WTC11 (cell line): ENCODE data around the gene UBD. TPM values are rescaled to one million over a fixed set of nuclear protein-coding genes. Genes with fewer than 3 reads are reported as not detected.

Experiments
- ATAC-seq: fragments of 200-7000 bp; cut with Tn5 transposase; 2 replicates; pipeline ENCODE4 v1.10.0; 2021; ENCODE audit warnings: mild to moderate bottlenecking, moderate library complexity
- CTCF ChIA-PET: fragments of 300-600 bp; sonication (Branson Sonifier 250); formaldehyde crosslinking; loops from one replicate; lab custom pipeline; 2021; ENCODE audit warnings: antibody characterized with exemption; lab: Charles Lee
- POLR2A ChIA-PET: fragments of 350-600 bp; sonication (Branson Sonifier 250); formaldehyde crosslinking; loops from one replicate; lab custom pipeline; 2021; ENCODE audit warnings: antibody characterized with exemption; lab: Charles Lee
- DNase-seq: peaks from one replicate; pipeline ENCODE4 v3.0.0; 2021; ENCODE audit warnings: low spot score
- H3K27ac Mint-ChIP-seq: 2 replicates; pipeline ENCODE4 v1.8.0; 2021; ENCODE audit warnings: mixed read lengths
- H3K27me3 Mint-ChIP-seq: 2 replicates; pipeline ENCODE4 v1.8.0; 2021; ENCODE audit warnings: low read depth, mild to moderate bottlenecking, moderate library complexity, mixed read lengths
- H3K36me3 Mint-ChIP-seq: 2 replicates; pipeline ENCODE4 v1.8.0; 2021; ENCODE audit warnings: mixed read lengths
- H3K4me1 Mint-ChIP-seq: 2 replicates; pipeline ENCODE4 v1.8.0; 2022; ENCODE audit warnings: mixed read lengths
- H3K4me3 Mint-ChIP-seq: 2 replicates; pipeline ENCODE4 v1.8.0; 2021; ENCODE audit warnings: mild to moderate bottlenecking, moderate library complexity, mixed read lengths
- H3K9me3 Mint-ChIP-seq: 2 replicates; pipeline ENCODE4 v1.8.0; 2021; ENCODE audit warnings: mixed read lengths
- AFF4 ChIP-seq: sonication (generic); formaldehyde crosslinking; IDR thresholded peaks from 2 replicates; pipeline ENCODE4 v1.8.1; 2023; ENCODE audit warnings: mild to moderate bottlenecking, missing genetic modification reagents, borderline replicate concordance
- AR ChIP-seq: fragments of 250-450 bp; sonication (Bioruptor Pico); IDR thresholded peaks from 2 replicates; pipeline ENCODE4 v1.9.0; 2021; ENCODE audit warnings: mild to moderate bottlenecking
- ERG ChIP-seq: fragments of 250-450 bp; sonication (Bioruptor Pico); IDR thresholded peaks from 2 replicates; pipeline ENCODE4 v1.8.0; 2021; ENCODE audit warnings: mild to moderate bottlenecking
- FOXJ3 ChIP-seq: sonication (generic); formaldehyde crosslinking; IDR thresholded peaks from 2 replicates; pipeline ENCODE4 v1.9.0; 2021; ENCODE audit warnings: missing genetic modification reagents, mild to moderate bottlenecking, borderline replicate concordance
- NFYB ChIP-seq: sonication (generic); formaldehyde crosslinking; conservative IDR thresholded peaks from 2 replicates; pipeline ENCODE4 v1.8.0; 2022; ENCODE audit warnings: low read depth, missing genetic modification reagents
- NR2C2 ChIP-seq: sonication (generic); formaldehyde crosslinking; IDR thresholded peaks from 2 replicates; pipeline ENCODE4 v1.8.0; 2022; ENCODE audit warnings: mild to moderate bottlenecking, missing genetic modification reagents
- TCF7 ChIP-seq: sonication (generic); formaldehyde crosslinking; IDR thresholded peaks from 2 replicates; pipeline ENCODE4 v1.8.0; 2022; ENCODE audit warnings: mild to moderate bottlenecking, low read depth, missing genetic modification reagents, moderate library complexity
- TEAD4 ChIP-seq: sonication (generic); formaldehyde crosslinking; IDR thresholded peaks from 2 replicates; pipeline ENCODE4 v1.8.0; 2022; ENCODE audit warnings: mild to moderate bottlenecking, missing genetic modification reagents
- USF2 ChIP-seq: sonication (generic); formaldehyde crosslinking; IDR thresholded peaks from 2 replicates; pipeline ENCODE4 v1.8.1; 2023; ENCODE audit warnings: mild to moderate bottlenecking, missing genetic modification reagents, moderate library complexity
- ZBTB21 ChIP-seq: sonication (generic); formaldehyde crosslinking; IDR thresholded peaks from 2 replicates; pipeline ENCODE4 v1.8.1; 2023; ENCODE audit warnings: mild to moderate bottlenecking, missing genetic modification reagents, borderline replicate concordance
- ZNF121 ChIP-seq: sonication (generic); formaldehyde crosslinking; IDR thresholded peaks from 2 replicates; pipeline ENCODE4 v1.8.0; 2023; ENCODE audit warnings: missing genetic modification reagents
- ZNF263 ChIP-seq: sonication (generic); formaldehyde crosslinking; IDR thresholded peaks from 2 replicates; pipeline ENCODE4 v1.8.1; 2022; ENCODE audit warnings: low read depth, mild to moderate bottlenecking, moderate library complexity, missing genetic modification reagents
- ZNF423 ChIP-seq: fragments of 250-450 bp; sonication (Bioruptor Pico); IDR thresholded peaks from 2 replicates; pipeline ENCODE4 v2.1.2; 2022; ENCODE audit warnings: mild to moderate bottlenecking, moderate library complexity
- ZNF671 ChIP-seq: fragments of 250-450 bp; sonication (Bioruptor Pico); IDR thresholded peaks from 2 replicates; pipeline ENCODE4 v1.8.0; 2021; ENCODE audit warnings: mild to moderate bottlenecking
- ZSCAN18 ChIP-seq: fragments of 250-450 bp; sonication (Bioruptor Pico); IDR thresholded peaks from 2 replicates; pipeline ENCODE4 v2.1.2; 2022; ENCODE audit warnings: mild to moderate bottlenecking, moderate library complexity
- total RNA-seq: library from RNA; stranded (reverse); gene quantifications from 3 replicates; pipeline ENCODE4 v1.2.3, GENCODE V29; 2021

UBD gene
- total RNA-seq, 1 experiment from 2014 or later: 0.15 TPM

GRCh38 chr6:29552512-29553051, 7.0 kb downstream of the UBD start:
- H3K27ac Mint-ChIP-seq: no peak overlapping the region
- peaks cover 28% of the 10 kb centered on the region for H3K4me1 Mint-ChIP-seq
- ATAC-seq (no peak), DNase-seq (no peak)
- peaks cover 96% of the 10 kb centered on the region for H3K27me3 Mint-ChIP-seq
- peaks cover 7% of the 10 kb centered on the region for H3K36me3 Mint-ChIP-seq
- no peak for TF ChIP-seq TEAD4
- TF ChIP-seq TCF7: no peak
- TF ChIP-seq ZNF671 (CRISPR knock-in tag): no peak
- TF ChIP-seq NFYB (CRISPR knock-in tag): 0 out of 2 replicates have a peak, but pooled peaks have one; percentile 16
- TF ChIP-seq NR2C2 (CRISPR knock-in tag): no peak
- TF ChIP-seq ZSCAN18 (CRISPR knock-in tag): no peak
- POLR2A ChIA-PET: no interaction called here
- CTCF ChIA-PET: interaction anchor here (0.6 to 1.4 kb wide), 4 partner anchors 12 to 118 kb away, joined by 3 read pairs; no protein-coding TSS in a partner anchor
- H3K4me3 Mint-ChIP-seq: peak overlapping the region; percentile 76
- 0 out of 2 replicates have a peak, but pooled peaks cover 3% of the 10 kb centered on the region for H3K9me3 Mint-ChIP-seq

- Mint-ChIP-seq H3K9me3 (0 out of 2 replicates have a peak, but pooled peaks cover 3% of the 10 kb centered on the region), H3K36me3 (no peaks in the 10 kb centered on the region), H3K4me1 (peaks cover under 1% of the 10 kb centered on the region), H3K27me3 (peaks cover 58% of the 10 kb centered on the region), H3K27ac (no peak overlapping the region), H3K4me3 (no peak overlapping the region)
- ATAC-seq: no peak
- ChIA-PET CTCF (no interaction called here), POLR2A (no interaction called here)
- no peak for DNase-seq
- TF ChIP-seq ERG: no peak
- no peak for TF ChIP-seq ZNF121 (CRISPR knock-in tag)
- TF ChIP-seq AFF4 (CRISPR knock-in tag): no peak
- TF ChIP-seq AR (CRISPR knock-in tag): no peak
- no peak for TF ChIP-seq TCF7
- TF ChIP-seq ZBTB21 (CRISPR knock-in tag): no peak
- TF ChIP-seq ZNF263 (CRISPR knock-in tag): no peak
- no peak for TF ChIP-seq USF2
- TF ChIP-seq ZNF423 (CRISPR knock-in tag): no peak
- no peak for TF ChIP-seq FOXJ3 (CRISPR knock-in tag)
Observed at GRCh38 chr6:29547573-29547972, 12.0 kb downstream of the UBD start.
